GM12892 (cell line): ENCODE results near the gene NEU1.

ENCODE experiments used
- POLR2AphosphoS5 ChIP-seq: IDR thresholded peaks from 2 replicates; pipeline ENCODE4 v1.6.1; 2011; ENCODE audit warnings: low read depth, low read length, control low read depth
- TAF1 ChIP-seq: IDR thresholded peaks from 2 replicates; pipeline ENCODE4 v1.6.1; 2011; ENCODE audit warnings: low read depth, mild to moderate bottlenecking, control low read depth, low read length, borderline replicate concordance

GRCh38 chr6:31897612-31898382 is 35.2 kb upstream of the NEU1 start, which contains the start of gene EHMT2:
- TF ChIP-seq POLR2AphosphoS5 (0 out of 2 replicates have a peak, but pooled peaks have one; percentile 25), TAF1 (peak; percentile 66; the same call in 1 of the 2 replicates)
